H1 (cell line): ENCODE data around the gene LRRTM4.

ENCODE experiments used
- CTCF ChIP-seq, 3 experiments: IDR thresholded peaks; 1 replicate in 2 of 3; 2 replicates in 1 of 3; pipeline versions ENCODE4 v1.5.1 to v1.6.1; 2011; ENCODE audit warnings: low read length in 3 of 3, mild to moderate bottlenecking in 3 of 3, inconsistent platforms in 2 of 3, low read depth in 1 of 3, moderate library complexity in 1 of 3; ENCODE audit not compliant: insufficient read depth in 1 of 3; ENCODE audit errors: control extremely low read depth in 1 of 3
- EP300 ChIP-seq, 2 experiments: IDR thresholded peaks; 1 replicate in 1 of 2; 2 replicates in 1 of 2; pipeline ENCODE4 v1.6.1; 2011 to 2012; ENCODE audit warnings: low read depth in 2 of 2, low read length in 2 of 2, mild to moderate bottlenecking in 2 of 2, borderline replicate concordance in 1 of 2, inconsistent platforms in 1 of 2, moderate library complexity in 1 of 2
- EZH2 ChIP-seq: fragments of 200-600 bp; sonication (generic); IDR thresholded peaks from 2 replicates; pipeline ENCODE4 v1.7.1; 2012; ENCODE audit warnings: low read depth, mild to moderate bottlenecking, moderate library complexity, low read length, inconsistent platforms; ENCODE audit not compliant: severe bottlenecking
- GABPA ChIP-seq: IDR thresholded peaks from 2 replicates; pipeline ENCODE4 v1.6.1; 2011; ENCODE audit warnings: mild to moderate bottlenecking, low read length, moderate library complexity, borderline replicate concordance; ENCODE audit not compliant: insufficient read depth
- POLR2A ChIP-seq, 2 experiments: IDR thresholded peaks; 1 replicate in 1 of 2; 2 replicates in 1 of 2; pipeline ENCODE4 v1.6.1; 2011; ENCODE audit warnings: low read depth in 2 of 2, low read length in 2 of 2, mild to moderate bottlenecking in 2 of 2; ENCODE audit errors: control extremely low read depth in 1 of 2
- RFX5 ChIP-seq: IDR thresholded peaks from 2 replicates; pipeline ENCODE4 v1.6.1; 2011; ENCODE audit warnings: low read depth, low read length, improper control_type of control experiment, borderline replicate concordance
- SP1 ChIP-seq: IDR thresholded peaks from 2 replicates; pipeline ENCODE4 v1.6.1; 2011; ENCODE audit warnings: low read depth, low read length

GRCh38 chr2:77348821-77349220 is 173.4 kb downstream of the LRRTM4 start:
- TF ChIP-seq POLR2A (IDR thresholded peaks at IDR 0.05; ENCODE audit: control extremely low read depth in 1 of 2, low read depth in 2 of 2, low read length in 2 of 2) (no peak), SP1 (no peak), CTCF (IDR thresholded peaks at IDR 0.05; ENCODE audit: control extremely low read depth in 1 of 3, insufficient read depth in 1 of 3, low read depth in 1 of 3, low read length in 3 of 3) (no peak), GABPA (no peak), EP300 (IDR thresholded peaks at IDR 0.05; ENCODE audit: borderline replicate concordance in 1 of 2, low read depth in 2 of 2, low read length in 2 of 2) (no peak), RFX5 (no peak), EZH2 (no peak)
